Lower lobe of right lung (tissue), 2 donors: ENCODE measurements around the gene EHMT1. TPM values are rescaled to one million over a fixed set of nuclear protein-coding genes. Genes with fewer than 3 reads are reported as not detected.

ENCODE experiments used
- ATAC-seq, 2 donors: fragments of 200-7000 bp; cut with Tn5 transposase; one replicate each; pipeline ENCODE4 v1.9.1; 2020 to 2022; ENCODE audit warnings: mild to moderate bottlenecking in 2 of 2, moderate library complexity in 2 of 2
- DNase-seq: peaks from one replicate; pipeline ENCODE4 v3.0.0-alpha.2; 2020
- H3K27ac ChIP-seq: fragments of 200-600 bp; one replicate; pipeline ENCODE4 v1.8.0; 2022
- H3K27me3 ChIP-seq: fragments of 200-600 bp; one replicate; pipeline ENCODE4 v1.8.0; 2022; ENCODE audit warnings: low read depth
- H3K36me3 ChIP-seq: fragments of 200-600 bp; one replicate; pipeline ENCODE4 v1.8.0; 2022; ENCODE audit warnings: mild to moderate bottlenecking
- H3K4me1 ChIP-seq: fragments of 200-600 bp; one replicate; pipeline ENCODE4 v1.8.0; 2022
- H3K4me3 ChIP-seq: fragments of 200-600 bp; one replicate; pipeline ENCODE4 v1.8.0; 2022; ENCODE audit warnings: mild to moderate bottlenecking
- H3K9me3 ChIP-seq: fragments of 200-600 bp; one replicate; pipeline ENCODE4 v1.8.0; 2022
- CTCF ChIP-seq: fragments of 200-600 bp; IDR thresholded peaks from one replicate; pipeline ENCODE4 v1.8.0; 2022; ENCODE audit warnings: antibody characterized with exemption, mild to moderate bottlenecking
- intact Hi-C: fragments of 100-400 bp; cut with DNase I; formaldehyde crosslinking; loops from one replicate; pipeline ENCODE4 v1.11.0; 2022
- total RNA-seq: library from RNA; stranded (reverse); fragmentation: NEBNext Ultra II Directional; extraction: Animal tissue kit (Norgen Biotek cat#: 25700); gene quantifications from one replicate; pipeline ENCODE4 v1.2.1, GENCODE V29; 2021
- donor health status: DM: no; HTN: yes; CAD: no; lungs with severe emphysema.

EHMT1 gene
- total RNA-seq, 1 donor from 2014 or later = 73.5 TPM

DNA sequence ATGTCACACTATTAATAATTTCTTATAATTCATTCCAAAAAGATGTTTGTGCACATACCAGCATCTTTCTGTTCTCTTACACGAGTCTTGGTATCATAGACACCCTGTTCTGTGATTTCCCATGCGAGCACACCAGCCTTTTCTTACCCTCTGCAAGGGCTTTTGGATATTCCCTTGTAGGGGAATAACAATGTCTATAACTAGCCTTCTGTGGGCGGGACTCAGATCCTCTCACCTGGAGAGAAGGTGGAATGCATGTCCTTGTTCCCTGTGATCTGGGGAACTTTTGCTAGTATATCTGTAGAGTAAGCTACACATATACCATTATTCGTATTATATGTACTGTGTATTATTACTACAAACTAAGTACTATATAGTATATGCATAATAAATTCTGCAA, 44.8 kb downstream of the EHMT1 start:
- Histone ChIP-seq H3K4me1 (peaks cover 30% of the 10 kb centered on the region), H3K27me3 (no peaks in the 10 kb centered on the region), H3K9me3 (no peaks in the 10 kb centered on the region), H3K4me3 (no peak overlapping the region), H3K36me3 (no peaks in the 10 kb centered on the region), H3K27ac (no peak overlapping the region)
- no peak for TF ChIP-seq CTCF
- intact Hi-C loops = no loop called here
- DNase-seq (no peak), ATAC-seq (no peak)

DNA sequence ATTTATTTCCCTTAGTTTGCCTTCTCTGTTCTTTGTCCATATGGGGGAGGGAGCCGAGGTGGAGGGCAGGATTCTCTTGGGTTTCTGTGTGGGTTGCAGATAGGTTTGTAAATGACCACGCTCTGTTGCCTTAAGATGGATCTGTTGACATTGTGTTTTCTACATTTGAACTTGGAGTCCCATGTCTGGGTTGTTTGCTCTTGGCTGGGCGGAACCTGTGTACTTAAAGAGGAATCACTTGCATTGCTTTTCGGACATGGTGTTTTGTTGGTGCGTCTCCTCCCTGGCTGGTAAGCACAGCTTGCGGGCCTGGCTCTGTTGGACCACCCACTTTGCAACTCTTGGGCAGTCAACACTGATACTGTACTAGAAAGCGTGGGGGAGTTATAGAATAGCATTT, 45.9 kb downstream of the EHMT1 start:
- no peak for DNase-seq
- ATAC-seq = no peak

DNA sequence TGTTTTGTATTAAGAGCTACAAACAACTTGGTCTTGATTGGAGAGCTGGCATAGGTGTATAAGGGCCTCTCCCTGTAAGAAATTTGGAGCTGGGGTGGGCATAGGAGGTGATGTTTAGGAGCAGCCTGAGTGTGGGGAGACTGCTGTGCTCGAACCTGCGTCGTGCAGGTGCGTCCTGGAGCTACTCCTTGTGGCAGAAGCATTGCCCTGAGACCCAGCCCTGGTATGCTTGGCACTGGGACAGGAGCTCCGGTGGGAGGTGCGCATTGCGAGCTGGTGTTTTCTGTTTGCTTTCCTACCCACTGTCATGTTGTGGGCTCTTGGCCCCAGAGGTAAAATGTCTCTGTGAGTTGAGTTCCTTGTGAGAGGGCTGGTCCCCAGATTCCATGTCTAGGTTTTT, 46.4 kb downstream of the EHMT1 start:
- Histone ChIP-seq H3K27ac (no peak overlapping the region), H3K4me1 (peaks cover 30% of the 10 kb centered on the region), H3K9me3 (no peaks in the 10 kb centered on the region)

More for the DNA sequence above, 45.9 kb downstream of the EHMT1 start:
- Histone ChIP-seq H3K36me3 (peaks cover 5% of the 10 kb centered on the region), H3K27ac (no peak overlapping the region), H3K4me3 (no peak overlapping the region), H3K27me3 (no peaks in the 10 kb centered on the region), H3K4me1 (peaks cover 30% of the 10 kb centered on the region), H3K9me3 (no peaks in the 10 kb centered on the region)
- intact Hi-C loops = no loop called here
- no peak for TF ChIP-seq CTCF

GRCh38 chr9:137665697-137666512, 47.1 kb downstream of the EHMT1 start:
- H3K4me1 ChIP-seq = peaks cover 30% of the 10 kb centered on the region
- peaks cover 8% of the 10 kb centered on the region for H3K36me3 ChIP-seq
- no peak overlapping the region for H3K27ac ChIP-seq
- no peaks in the 10 kb centered on the region for H3K27me3 ChIP-seq
- H3K4me3 ChIP-seq = no peak overlapping the region
- TF ChIP-seq CTCF = no peak
- no peaks in the 10 kb centered on the region for H3K9me3 ChIP-seq
- ATAC-seq (no peak), DNase-seq (no peak)
- intact Hi-C loops = no loop called here

More for the DNA sequence above, 46.4 kb downstream of the EHMT1 start:
- H3K4me3 ChIP-seq = no peak overlapping the region
- intact Hi-C loops = no loop called here
- H3K27me3 ChIP-seq = no peaks in the 10 kb centered on the region
- TF ChIP-seq CTCF = no peak
- ATAC-seq = no peak
- H3K36me3 ChIP-seq = peaks cover 8% of the 10 kb centered on the region
- no peak for DNase-seq

- no peaks in the 10 kb centered on the region for H3K27me3 ChIP-seq
- H3K36me3 ChIP-seq = peaks cover 8% of the 10 kb centered on the region
- no peak overlapping the region for H3K27ac ChIP-seq
- no peak overlapping the region for H3K4me3 ChIP-seq
- no peaks in the 10 kb centered on the region for H3K9me3 ChIP-seq
- TF ChIP-seq CTCF = no peak
- DNase-seq (no peak), ATAC-seq (no peak)
- intact Hi-C loops = no loop called here
- peaks cover 30% of the 10 kb centered on the region for H3K4me1 ChIP-seq
Measured at GRCh38 chr9:137666513-137666822, 47.7 kb downstream of the EHMT1 start.
